HG03280 (cell line): Measurements from ENCODE around the gene OR8B3.

Experiments
- ATAC-seq: cut with Tn5 transposase; IDR thresholded peaks from one replicate; pipeline ENCODE4 v1.9.1; 2021; ENCODE audit warnings: mild to moderate bottlenecking, moderate library complexity; ENCODE audit not compliant: unreplicated experiment

The OR8B3 gene

GRCh38 chr11:124376280-124376679 is 22.5 kb downstream of the OR8B3 start:
- no peak for ATAC-seq

- ATAC-seq: no peak
Measured at GRCh38 chr11:124359566-124359965, 39.3 kb downstream of the OR8B3 start.

GRCh38 chr11:124346311-124346955 is 52.4 kb downstream of the OR8B3 start:
- no peak for ATAC-seq
